ENCODE data around the gene HERC2. TPM values are rescaled to one million over a fixed set of nuclear protein-coding genes. Genes with fewer than 3 reads are reported as not detected.
"Not testable (repeated sequence)": the region's sequence is repeated elsewhere in the genome, so short reads cannot be mapped to it uniquely, and the experiment has no call there.

The HERC2 gene
- total RNA-seq, 1 donor from 2014 or later: 111 TPM

GRCh38 chr15:28255965-28256364 is 66.0 kb downstream of the HERC2 start:
- peaks cover 2% of the 10 kb centered on the region for H3K27me3 Mint-ChIP-seq (ENCODE audit: unreplicated experiment)
- no peaks in the 10 kb centered on the region for H3K4me1 Mint-ChIP-seq (ENCODE audit: low read depth, unreplicated experiment)
- H3K4me3 Mint-ChIP-seq (ENCODE audit: unreplicated experiment): no peak overlapping the region
- no peak for TF ChIP-seq CTCF (IDR thresholded peaks at IDR 0.05; ENCODE audit: partially characterized antibody, unreplicated experiment)
- H3K36me3 Mint-ChIP-seq (ENCODE audit: unreplicated experiment): peaks cover 4% of the 10 kb centered on the region
- DNase-seq: no peak
- H3K27ac Mint-ChIP-seq (ENCODE audit: unreplicated experiment): no peak overlapping the region
- H3K9me3 Mint-ChIP-seq (ENCODE audit: unreplicated experiment): peaks cover 1% of the 10 kb centered on the region

- DNase-seq: no peak
- H3K27me3 Mint-ChIP-seq (ENCODE audit: unreplicated experiment): no peaks in the 10 kb centered on the region
- peaks cover 13% of the 10 kb centered on the region for H3K36me3 Mint-ChIP-seq (ENCODE audit: unreplicated experiment)
- H3K9me3 Mint-ChIP-seq (ENCODE audit: unreplicated experiment): peaks cover 5% of the 10 kb centered on the region
- H3K27ac Mint-ChIP-seq (ENCODE audit: unreplicated experiment): no peak overlapping the region
- TF ChIP-seq CTCF (IDR thresholded peaks at IDR 0.05; ENCODE audit: partially characterized antibody, unreplicated experiment): no peak
- no peak overlapping the region for H3K4me3 Mint-ChIP-seq (ENCODE audit: unreplicated experiment)
- no peaks in the 10 kb centered on the region for H3K4me1 Mint-ChIP-seq (ENCODE audit: low read depth, unreplicated experiment)
Observed at GRCh38 chr15:28252831-28253230, 69.1 kb downstream of the HERC2 start.

GRCh38 chr15:28246605-28247004 is 75.4 kb downstream of the HERC2 start:
- Mint-ChIP-seq H3K36me3 (ENCODE audit: unreplicated experiment) (peaks cover 24% of the 10 kb centered on the region), H3K9me3 (ENCODE audit: unreplicated experiment) (peaks cover 5% of the 10 kb centered on the region), H3K4me3 (ENCODE audit: unreplicated experiment) (no peak overlapping the region), H3K27me3 (ENCODE audit: unreplicated experiment) (no peaks in the 10 kb centered on the region), H3K27ac (ENCODE audit: unreplicated experiment) (peak overlapping the region; percentile 24), H3K4me1 (ENCODE audit: low read depth, unreplicated experiment) (peaks cover 2% of the 10 kb centered on the region)
- DNase-seq: no peak
- no peak for TF ChIP-seq CTCF (IDR thresholded peaks at IDR 0.05; ENCODE audit: partially characterized antibody, unreplicated experiment)

- TF ChIP-seq CTCF (IDR thresholded peaks at IDR 0.05; ENCODE audit: partially characterized antibody, unreplicated experiment): no peak
- Mint-ChIP-seq H3K27me3 (ENCODE audit: unreplicated experiment) (no peaks in the 10 kb centered on the region), H3K36me3 (ENCODE audit: unreplicated experiment) (peaks cover 22% of the 10 kb centered on the region)
Observed at GRCh38 chr15:28243901-28244300, 78.1 kb downstream of the HERC2 start.

GRCh38 chr15:28243399-28243798 is 78.6 kb downstream of the HERC2 start:
- Mint-ChIP-seq H3K27me3 (ENCODE audit: unreplicated experiment) (no peaks in the 10 kb centered on the region), H3K9me3 (ENCODE audit: unreplicated experiment) (no peaks in the 10 kb centered on the region), H3K4me3 (ENCODE audit: unreplicated experiment) (no peak overlapping the region), H3K27ac (ENCODE audit: unreplicated experiment) (no peak overlapping the region), H3K4me1 (ENCODE audit: low read depth, unreplicated experiment) (peaks cover 2% of the 10 kb centered on the region), H3K36me3 (ENCODE audit: unreplicated experiment) (peaks cover 19% of the 10 kb centered on the region)
- DNase-seq: no peak
- TF ChIP-seq CTCF (IDR thresholded peaks at IDR 0.05; ENCODE audit: partially characterized antibody, unreplicated experiment): no peak

More at GRCh38 chr15:28243901-28244300, 78.1 kb downstream of the HERC2 start:
- Mint-ChIP-seq H3K4me1 (ENCODE audit: low read depth, unreplicated experiment) (peaks cover 2% of the 10 kb centered on the region), H3K4me3 (ENCODE audit: unreplicated experiment) (no peak overlapping the region), H3K27ac (ENCODE audit: unreplicated experiment) (no peak overlapping the region), H3K9me3 (ENCODE audit: unreplicated experiment) (no peaks in the 10 kb centered on the region)
- DNase-seq: no peak

GRCh38 chr15:28238296-28238695 is 83.7 kb downstream of the HERC2 start:
- not testable (repeated sequence) for DNase-seq; H3K9me3 Mint-ChIP-seq (ENCODE audit: unreplicated experiment); H3K4me1 Mint-ChIP-seq (ENCODE audit: low read depth, unreplicated experiment); H3K4me3 Mint-ChIP-seq (ENCODE audit: unreplicated experiment); H3K27ac Mint-ChIP-seq (ENCODE audit: unreplicated experiment); H3K27me3 Mint-ChIP-seq (ENCODE audit: unreplicated experiment)
- H3K36me3 Mint-ChIP-seq (ENCODE audit: unreplicated experiment): peaks cover 12% of the 10 kb centered on the region

- H3K36me3 Mint-ChIP-seq (ENCODE audit: unreplicated experiment); H3K27me3 Mint-ChIP-seq (ENCODE audit: unreplicated experiment); H3K27ac Mint-ChIP-seq (ENCODE audit: unreplicated experiment): not testable (repeated sequence)
Observed at GRCh38 chr15:28231743-28232142, 90.2 kb downstream of the HERC2 start.

GRCh38 chr15:28231336-28231735 is 90.6 kb downstream of the HERC2 start:
- H3K27ac Mint-ChIP-seq (ENCODE audit: unreplicated experiment); H3K36me3 Mint-ChIP-seq (ENCODE audit: unreplicated experiment); H3K9me3 Mint-ChIP-seq (ENCODE audit: unreplicated experiment); H3K27me3 Mint-ChIP-seq (ENCODE audit: unreplicated experiment); DNase-seq; H3K4me1 Mint-ChIP-seq (ENCODE audit: low read depth, unreplicated experiment); H3K4me3 Mint-ChIP-seq (ENCODE audit: unreplicated experiment): not testable (repeated sequence)

More at GRCh38 chr15:28231743-28232142, 90.2 kb downstream of the HERC2 start:
- not testable (repeated sequence) for H3K4me3 Mint-ChIP-seq (ENCODE audit: unreplicated experiment); H3K9me3 Mint-ChIP-seq (ENCODE audit: unreplicated experiment); H3K4me1 Mint-ChIP-seq (ENCODE audit: low read depth, unreplicated experiment); DNase-seq
